Keratinocyte (primary cell): ENCODE data around the gene TTC39B. TPM values are rescaled to one million over a fixed set of nuclear protein-coding genes. Genes with fewer than 3 reads are reported as not detected.

Source experiments
- DNase-seq: peaks from one replicate; pipeline ENCODE4 v3.0.0-alpha.2; 2011; ENCODE audit warnings: low read depth, missing footprints, low spot score
- FAIRE-seq: peaks from 2 replicates; lab custom pipeline; 2011; peaks lifted over from hg19 to GRCh38; lab: Jason Lieb, UNC
- H2AFZ ChIP-seq: 2 replicates; pipeline ENCODE4 v1.6.0; 2012; ENCODE audit warnings: low read length, control low read depth, inconsistent platforms; ENCODE audit not compliant: control insufficient read depth
- H3K27ac ChIP-seq: 2 replicates; pipeline ENCODE4 v1.5.1; 2011; ENCODE audit warnings: low read length; ENCODE audit not compliant: control insufficient read depth, insufficient read depth
- H3K27me3 ChIP-seq: 3 replicates; pipeline ENCODE4 v1.6.0; 2011; ENCODE audit warnings: low read length; ENCODE audit not compliant: control insufficient read depth, insufficient read depth; ENCODE audit errors: extremely low read depth
- H3K36me3 ChIP-seq, 2 experiments: 2 replicates in 1 of 2; 3 replicates in 1 of 2; pipeline ENCODE4 v1.5.1; 2011; ENCODE audit warnings: low read length in 2 of 2, mild to moderate bottlenecking in 1 of 2; ENCODE audit not compliant: control insufficient read depth in 2 of 2, insufficient read depth in 2 of 2; ENCODE audit errors: extremely low read depth in 1 of 2
- H3K4me1 ChIP-seq: 3 replicates; pipeline ENCODE4 v1.5.1; 2011; ENCODE audit warnings: low read length; ENCODE audit not compliant: control insufficient read depth, insufficient read depth; ENCODE audit errors: extremely low read depth
- H3K4me2 ChIP-seq: 3 replicates; pipeline ENCODE4 v1.6.0; 2011; ENCODE audit warnings: low read depth, low read length; ENCODE audit not compliant: control insufficient read depth, insufficient read depth; ENCODE audit errors: extremely low read depth
- H3K4me3 ChIP-seq, 3 experiments: fragments of 200-600 bp in 1 of 3; sonication (generic) in 1 of 3; 2 replicates in 2 of 3; 3 replicates in 1 of 3; pipeline ENCODE4 v1.5.1; 2011 to 2016; ENCODE audit warnings: low read length in 3 of 3, mild to moderate bottlenecking in 3 of 3, control low read depth in 2 of 3, inconsistent platforms in 1 of 3, low read depth in 1 of 3, mixed read lengths in 1 of 3, mixed run types in 1 of 3, moderate library complexity in 1 of 3; ENCODE audit not compliant: control insufficient read depth in 2 of 3, insufficient read depth in 2 of 3; ENCODE audit errors: extremely low read depth in 1 of 3
- H3K79me2 ChIP-seq: 2 replicates; pipeline ENCODE4 v1.6.0; 2012; ENCODE audit warnings: low read length; ENCODE audit not compliant: control insufficient read depth, insufficient read depth
- H3K9ac ChIP-seq: 3 replicates; pipeline ENCODE4 v1.6.0; 2011; ENCODE audit warnings: low read length; ENCODE audit not compliant: control insufficient read depth, insufficient read depth; ENCODE audit errors: extremely low read depth
- H3K9me1 ChIP-seq: 3 replicates; pipeline ENCODE4 v1.6.0; 2011; ENCODE audit warnings: low read length; ENCODE audit not compliant: control insufficient read depth, insufficient read depth; ENCODE audit errors: extremely low read depth
- H3K9me3 ChIP-seq: 2 replicates; pipeline ENCODE4 v1.5.1; 2012; ENCODE audit warnings: low read depth, low read length; ENCODE audit not compliant: control insufficient read depth
- H4K20me1 ChIP-seq: 3 replicates; pipeline ENCODE4 v1.6.0; 2011; ENCODE audit warnings: low read length; ENCODE audit not compliant: control insufficient read depth, insufficient read depth; ENCODE audit errors: extremely low read depth
- CTCF ChIP-seq, 3 experiments: IDR thresholded peaks in 1 of 3; conservative IDR thresholded peaks in 1 of 3; optimal IDR thresholded peaks in 1 of 3; 2 replicates in 2 of 3; 3 replicates in 1 of 3; pipeline versions ENCODE3 to v1.5.1; 2011; ENCODE audit warnings: low read length in 3 of 3, mild to moderate bottlenecking in 3 of 3, moderate library complexity in 2 of 3, control low read depth in 1 of 3, inconsistent platforms in 1 of 3; ENCODE audit not compliant: insufficient read depth in 2 of 3; ENCODE audit errors: extremely low read depth in 1 of 3
- EZH2 ChIP-seq: IDR thresholded peaks from one replicate; pipeline ENCODE4 v1.6.1; 2012; ENCODE audit warnings: inconsistent platforms, mild to moderate bottlenecking, low read length, moderate library complexity
- dilution Hi-C: fragments of 300-500 bp; cut with MboI; formaldehyde crosslinking; loops from one replicate; pipeline ENCODE4 v1.7.0; 2020; ENCODE audit warnings: low sequenced_read_pairs; ENCODE audit not compliant: extremely low pct_ligation_motif_present
- polyA plus RNA-seq, 5 experiments: library from polyadenylated mRNA; depleted of rRNA in 3 of 5; stranded (reverse) in 3 of 5; stranded (forward) in 1 of 5; unstranded in 1 of 5; fragments of >200 nt; gene quantifications; 1 replicate in 1 of 5; 2 replicates in 3 of 5; 3 replicates in 1 of 5; pipeline versions ENCODE4 v1.2.1 to v1.2.3, GENCODE V29; 2011 to 2012; ENCODE audit warnings: missing spikeins in 2 of 5, low read depth in 1 of 5, low replicate concordance in 1 of 5

Gene TTC39B
- polyA plus RNA-seq, 1 donor (not counting 4 experiments of a cell fraction or from before 2014, with no cell fraction given): 9.7 TPM

DNA sequence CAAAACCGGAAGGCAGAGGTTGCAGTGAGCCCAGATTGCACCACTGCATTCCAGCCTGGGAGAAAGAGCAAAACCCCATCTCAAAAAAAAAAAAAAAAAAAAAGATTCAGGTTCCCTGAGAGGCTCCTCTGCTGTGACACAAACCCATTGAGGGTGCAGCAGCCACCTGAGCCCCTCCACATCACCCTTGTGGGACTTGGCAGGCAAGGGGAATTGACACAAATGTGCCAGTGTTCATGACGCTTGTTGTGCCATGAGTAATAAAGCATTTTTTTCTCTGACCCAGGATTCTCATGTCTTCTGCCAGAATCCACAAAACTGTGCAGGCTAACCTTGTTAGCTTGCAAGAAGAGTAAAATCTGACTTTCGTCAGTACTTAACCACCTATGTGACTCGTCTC lies 149.6 kb downstream of the TTC39B start:
- FAIRE-seq: no peak

GRCh38 chr9:15156241-15156640 lies 150.8 kb downstream of the TTC39B start:
- Histone ChIP-seq H3K4me2 (no peak overlapping the region), H2AFZ (no peak overlapping the region), H4K20me1 (no peaks in the 10 kb centered on the region), H3K79me2 (no peaks in the 10 kb centered on the region), H3K4me1 (no peaks in the 10 kb centered on the region), H3K9me3 (no peaks in the 10 kb centered on the region), H3K36me3 (no peaks in the 10 kb centered on the region), H3K27ac (no peak overlapping the region), H3K9ac (no peak overlapping the region), H3K4me3 (no peak overlapping the region), H3K9me1 (no peaks in the 10 kb centered on the region), H3K27me3 (no peaks in the 10 kb centered on the region)
- dilution Hi-C loops: no loop called here
- no peak for FAIRE-seq
- no peak for TF ChIP-seq CTCF (optimal IDR thresholded peaks at IDR 0.05 in 1 of 3, IDR thresholded peaks at IDR 0.05 in 1 of 3, conservative IDR thresholded peaks at IDR 0.05 in 1 of 3; ENCODE audit: extremely low read depth in 1 of 3, insufficient read depth in 2 of 3, low read length in 3 of 3)
- no peak for TF ChIP-seq EZH2
- DNase-seq: no peak

More for the DNA sequence above, 149.6 kb downstream of the TTC39B start:
- Histone ChIP-seq H3K4me3 (no peak overlapping the region), H3K9me1 (no peaks in the 10 kb centered on the region), H3K4me1 (no peaks in the 10 kb centered on the region), H2AFZ (no peak overlapping the region), H3K4me2 (no peak overlapping the region), H3K9me3 (no peaks in the 10 kb centered on the region), H3K79me2 (no peaks in the 10 kb centered on the region), H3K9ac (no peak overlapping the region), H3K27me3 (no peaks in the 10 kb centered on the region), H4K20me1 (no peaks in the 10 kb centered on the region), H3K27ac (no peak overlapping the region), H3K36me3 (no peaks in the 10 kb centered on the region)
- DNase-seq: no peak
- dilution Hi-C loops: no loop called here
- no peak for TF ChIP-seq EZH2
- TF ChIP-seq CTCF (optimal IDR thresholded peaks at IDR 0.05 in 1 of 3, IDR thresholded peaks at IDR 0.05 in 1 of 3, conservative IDR thresholded peaks at IDR 0.05 in 1 of 3; ENCODE audit: extremely low read depth in 1 of 3, insufficient read depth in 2 of 3, low read length in 3 of 3): no peak
